AG04449 (cell line): ENCODE results near the gene TAF7.

ENCODE experiments used
- CTCF ChIA-PET: fragments of 350-600 bp; formaldehyde crosslinking; extraction: SDS; loops from one replicate; lab custom pipeline; 2021; ENCODE audit warnings: antibody characterized with exemption; lab: Yijun Ruan, JAX
- POLR2A ChIA-PET: fragments of 400-600, 350-600 bp; formaldehyde crosslinking; extraction: SDS; loops from one replicate; lab custom pipeline; 2020; ENCODE audit warnings: antibody characterized with exemption, inconsistent platforms; lab: Yijun Ruan, JAX
- DNase-seq: peaks from one replicate; pipeline ENCODE4 v3.0.0-alpha.2; 2010; ENCODE audit warnings: low read depth, low spot score
- H3K4me3 ChIP-seq: 2 replicates; pipeline ENCODE4 v1.5.1; 2011; ENCODE audit warnings: low read depth, mild to moderate bottlenecking, control low read depth, low read length
- CTCF ChIP-seq: IDR thresholded peaks from one replicate; pipeline ENCODE4 v1.5.1; 2011; ENCODE audit warnings: mild to moderate bottlenecking, moderate library complexity, low read length, control low read depth, inconsistent platforms; ENCODE audit not compliant: insufficient read depth; ENCODE audit errors: missing control alignments

TAF7 gene

GRCh38 chr5:141359790-141360426 lies 39.3 kb upstream of the TAF7 start, which contains the start of gene PCDHGB2:
Gene PCDHGB2, plus strand, starts transcription at chr5:141359994. Its CDS starts 142 bp downstream, at chr5:141360136.
- DNase-seq: no peak
- TF ChIP-seq CTCF: peak; percentile 15
- H3K4me3 ChIP-seq: peak within 1 kb of the TSS; percentile 53
- ChIA-PET CTCF (interaction anchor here (0.8 to 3.9 kb wide), 7 partner anchors 10 to 206 kb away, joined by 3 to 32 read pairs (median 9); partner anchors contain the start of genes PCDHGA3, PCDHGB1 and PCDHGB3), POLR2A (no interaction called here)

GRCh38 chr5:141356950-141357349 lies 36.4 kb upstream of the TAF7 start:
- H3K4me3 ChIP-seq: no peak overlapping the region
- CTCF ChIA-PET: interaction anchor here (1.1 to 3.9 kb wide), 3 partner anchors 37 to 206 kb away, joined by 3 to 32 read pairs (median 5); no protein-coding TSS in a partner anchor
- TF ChIP-seq CTCF: no peak
- POLR2A ChIA-PET: no interaction called here
- DNase-seq: no peak

GRCh38 chr5:141356133-141356532 lies 35.5 kb upstream of the TAF7 start:
- DNase-seq: no peak
- no peak for TF ChIP-seq CTCF
- POLR2A ChIA-PET: no interaction called here
- CTCF ChIA-PET: interaction anchor here (1.0 to 3.7 kb wide), 12 partner anchors 9 to 211 kb away, joined by 3 to 37 read pairs (median 6); partner anchors contain the start of genes PCDHGA2, PCDHGA3 and PCDHGB3
- H3K4me3 ChIP-seq: no peak overlapping the region

- CTCF ChIA-PET: interaction anchor here (1.0 to 3.7 kb wide), 17 partner anchors 8 to 212 kb away, joined by 3 to 37 read pairs (median 6); partner anchors contain the start of genes PCDHGA1, PCDHGA2, PCDHGA3 and PCDHGA5
- no peak for TF ChIP-seq CTCF
- no peak overlapping the region; the same call in 1 of the 2 replicates for H3K4me3 ChIP-seq
- POLR2A ChIA-PET: no interaction called here
- no peak for DNase-seq
Measured at GRCh38 chr5:141355641-141356040, 35.1 kb upstream of the TAF7 start.

- POLR2A ChIA-PET: no interaction called here
- no peak for DNase-seq
- TF ChIP-seq CTCF: peak; percentile 2
- CTCF ChIA-PET: interaction anchor here (1.0 to 3.7 kb wide), 17 partner anchors 9 to 212 kb away, joined by 3 to 37 read pairs (median 6); partner anchors contain the start of genes PCDHGA1, PCDHGA2, PCDHGA3 and PCDHGA5
- peak within 1 kb of the TSS; percentile 45 for H3K4me3 ChIP-seq
Measured at GRCh38 chr5:141354900-141355469, 34.4 kb upstream of the TAF7 start, which contains the start of gene PCDHGA4. Gene PCDHGA4, plus strand, starts transcription at chr5:141355021. Its CDS starts 87 bp downstream, at chr5:141355108.

GRCh38 chr5:141351591-141351990 lies 31.0 kb upstream of the TAF7 start:
- TF ChIP-seq CTCF: no peak
- no peak for DNase-seq
- ChIA-PET POLR2A (no interaction called here), CTCF (interaction anchor here (2.4 to 10.4 kb wide), 6 partner anchors 22 to 215 kb away, joined by 6 to 134 read pairs (median 21); partner anchors contain the start of gene PCDHGA1)
- no peak overlapping the region for H3K4me3 ChIP-seq
